H1 (cell line): ENCODE data around the gene CTIF. TPM values are rescaled to one million over a fixed set of nuclear protein-coding genes. Genes with fewer than 3 reads are reported as not detected.

ENCODE experiments used
- CTCF ChIA-PET: fragments of 300-600 bp; sonication (Branson Sonifier 250); formaldehyde crosslinking; loops from one replicate; lab custom pipeline; 2021; ENCODE audit not compliant: partially characterized antibody; lab: Charles Lee
- POLR2A ChIA-PET: fragments of 300-600 bp; sonication (Branson Sonifier 250); formaldehyde crosslinking; loops from one replicate; lab custom pipeline; 2021; ENCODE audit warnings: inconsistent platforms; ENCODE audit not compliant: partially characterized antibody; lab: Charles Lee
- DNase-seq, 2 experiments: peaks; one replicate each; pipeline versions ENCODE4 v3.0.0 to v3.0.0-alpha.2; 2010 to 2022; ENCODE audit warnings: low spot score in 2 of 2, low read depth in 1 of 2, mixed read lengths in 1 of 2
- FAIRE-seq: peaks from 2 replicates; lab custom pipeline; 2011; peaks lifted over from hg19 to GRCh38; lab: Jason Lieb, UNC
- H2AFZ ChIP-seq: 2 replicates; pipeline ENCODE4 v1.8.1; 2012; ENCODE audit warnings: low read length, inconsistent platforms
- H2AK5ac ChIP-seq: 2 replicates; pipeline ENCODE4 v1.6.1; 2013; ENCODE audit warnings: low read depth, low read length
- H2BK120ac ChIP-seq: replicated peaks from 2 replicates; pipeline ENCODE3; 2013; ENCODE audit warnings: low read depth, low read length, inconsistent platforms
- H2BK12ac ChIP-seq: 2 replicates; pipeline ENCODE4 v1.6.1; 2013; ENCODE audit warnings: low read depth, low read length
- H2BK15ac ChIP-seq: 2 replicates; pipeline ENCODE4 v1.6.1; 2013; ENCODE audit warnings: low read length
- H2BK20ac ChIP-seq: 2 replicates; pipeline ENCODE4 v1.6.1; 2013; ENCODE audit warnings: low read length
- H2BK5ac ChIP-seq: 2 replicates; pipeline ENCODE4 v1.6.1; 2013; ENCODE audit warnings: low read depth, low read length
- H3K14ac ChIP-seq: 2 replicates; pipeline ENCODE4 v1.6.1; 2013; ENCODE audit warnings: inconsistent platforms; ENCODE audit not compliant: insufficient read length
- H3K18ac ChIP-seq: 2 replicates; pipeline ENCODE4 v1.6.1; 2013; ENCODE audit warnings: low read length; ENCODE audit errors: extremely low read depth
- H3K23ac ChIP-seq: 2 replicates; pipeline ENCODE4 v1.6.1; 2013; ENCODE audit warnings: inconsistent platforms; ENCODE audit not compliant: insufficient read length
- H3K23me2 ChIP-seq: 2 replicates; pipeline ENCODE4 v1.6.1; 2013; ENCODE audit warnings: low read depth, low read length
- H3K27ac ChIP-seq: 2 replicates; pipeline ENCODE4 v1.6.1; 2011; ENCODE audit warnings: low read depth, low read length, inconsistent platforms
- H3K27me3 ChIP-seq, 4 experiments: replicated peaks in 1 of 4; 1 replicate in 1 of 4; 2 replicates in 3 of 4; pipeline versions ENCODE4 v1.6.1 to v1.8.1; 2011 to 2013; ENCODE audit warnings: low read length in 3 of 4, mild to moderate bottlenecking in 3 of 4, inconsistent platforms in 2 of 4, mixed read lengths in 2 of 4, moderate library complexity in 1 of 4; ENCODE audit not compliant: control insufficient read depth in 3 of 4, insufficient read depth in 3 of 4; ENCODE audit errors: extremely low read depth in 1 of 4
- H3K36me3 ChIP-seq, 4 experiments: 2 replicates each; pipeline versions ENCODE4 v1.6.1 to v1.8.1; 2011 to 2013; ENCODE audit warnings: mild to moderate bottlenecking in 4 of 4, low read length in 3 of 4, moderate library complexity in 2 of 4, control low read depth in 1 of 4, inconsistent platforms in 1 of 4; ENCODE audit not compliant: insufficient read depth in 4 of 4, control insufficient read depth in 2 of 4
- H3K4ac ChIP-seq: replicated peaks from 2 replicates; pipeline ENCODE3; 2013; ENCODE audit warnings: low read length, low read depth, mixed read lengths, inconsistent platforms; ENCODE audit not compliant: insufficient read length
- H3K4me1 ChIP-seq, 4 experiments: replicated peaks in 1 of 4; 1 replicate in 1 of 4; 2 replicates in 3 of 4; pipeline versions ENCODE4 v1.6.1 to v1.8.1; 2011 to 2013; ENCODE audit warnings: low read length in 3 of 4, inconsistent platforms in 2 of 4, mixed read lengths in 1 of 4; ENCODE audit not compliant: insufficient read depth in 4 of 4, control insufficient read depth in 3 of 4
- H3K4me2 ChIP-seq, 2 experiments: 2 replicates each; pipeline versions ENCODE4 v1.6.1 to v1.8.1; 2011 to 2013; ENCODE audit warnings: low read depth in 2 of 2, low read length in 2 of 2, control low read depth in 1 of 2, inconsistent platforms in 1 of 2, mild to moderate bottlenecking in 1 of 2; ENCODE audit not compliant: insufficient read depth in 1 of 2
- H3K4me3 ChIP-seq, 4 experiments: fragments of 200-600, 300-600 bp in 1 of 4; sonication (generic), shearing (Covaris generic), sonication (Bioruptor Twin) in 1 of 4; 2 replicates each; pipeline versions ENCODE4 v1.5.1 to v1.8.1; 2011 to 2016; ENCODE audit warnings: low read length in 4 of 4, low read depth in 3 of 4, control low read depth in 2 of 4, inconsistent platforms in 2 of 4, mild to moderate bottlenecking in 2 of 4, mixed read lengths in 1 of 4, moderate library complexity in 1 of 4; ENCODE audit not compliant: insufficient read depth in 2 of 4; ENCODE audit errors: extremely low read depth in 1 of 4
- H3K56ac ChIP-seq: replicated peaks from 2 replicates; pipeline ENCODE3; 2013; ENCODE audit warnings: low read depth, mild to moderate bottlenecking, mixed read lengths, low read length, inconsistent platforms; ENCODE audit not compliant: insufficient read length
- H3K79me1 ChIP-seq: 2 replicates; pipeline ENCODE4 v1.6.1; 2013; ENCODE audit warnings: low read depth, low read length, control low read depth
- H3K79me2 ChIP-seq, 2 experiments: 2 replicates each; pipeline versions ENCODE4 v1.6.1 to v1.8.1; 2012 to 2013; ENCODE audit warnings: low read length in 2 of 2, mild to moderate bottlenecking in 2 of 2, inconsistent platforms in 1 of 2; ENCODE audit not compliant: insufficient read depth in 2 of 2, control insufficient read depth in 1 of 2
- H3K9ac ChIP-seq, 4 experiments: replicated peaks in 1 of 4; 1 replicate in 1 of 4; 2 replicates in 3 of 4; pipeline versions ENCODE4 v1.6.1 to v1.8.1; 2011 to 2013; ENCODE audit warnings: low read depth in 3 of 4, low read length in 3 of 4, control low read depth in 2 of 4, mild to moderate bottlenecking in 2 of 4, moderate library complexity in 2 of 4, inconsistent platforms in 1 of 4; ENCODE audit errors: extremely low read depth in 1 of 4
- H3K9me3 ChIP-seq, 2 experiments: 2 replicates each; pipeline versions ENCODE4 v1.6.1 to v1.8.1; 2012 to 2013; ENCODE audit warnings: mild to moderate bottlenecking in 2 of 2, moderate library complexity in 2 of 2, control low read depth in 1 of 2, inconsistent platforms in 1 of 2, low read depth in 1 of 2, low read length in 1 of 2, mixed read lengths in 1 of 2; ENCODE audit not compliant: insufficient read depth in 2 of 2
- H4K20me1 ChIP-seq, 2 experiments: replicated peaks in 1 of 2; 2 replicates each; pipeline versions ENCODE3 to v1.8.1; 2011 to 2013; ENCODE audit warnings: inconsistent platforms in 2 of 2, low read length in 2 of 2, mild to moderate bottlenecking in 1 of 2; ENCODE audit not compliant: insufficient read depth in 2 of 2, control insufficient read depth in 1 of 2
- H4K5ac ChIP-seq: 2 replicates; pipeline ENCODE4 v1.6.1; 2013; ENCODE audit warnings: low read length, low read depth, mixed read lengths, inconsistent platforms; ENCODE audit not compliant: insufficient read length
- H4K8ac ChIP-seq: 2 replicates; pipeline ENCODE4 v1.8.0; 2013; ENCODE audit warnings: mild to moderate bottlenecking, moderate library complexity, low read length, inconsistent platforms; ENCODE audit not compliant: insufficient read depth; ENCODE audit errors: extremely low read depth
- H4K91ac ChIP-seq: replicated peaks from 2 replicates; pipeline ENCODE3; 2013; ENCODE audit warnings: low read length, mixed read lengths, inconsistent platforms; ENCODE audit not compliant: insufficient read length
- HDAC6 ChIP-seq: IDR thresholded peaks from one replicate; pipeline ENCODE4 v1.7.1; 2012; ENCODE audit warnings: low read depth, mild to moderate bottlenecking, inconsistent platforms, low read length, moderate library complexity
- JUN ChIP-seq: IDR thresholded peaks from 2 replicates; pipeline ENCODE4 v1.6.1; 2011; ENCODE audit warnings: low read depth, mild to moderate bottlenecking, improper control_type of control experiment, low read length
- MAX ChIP-seq: IDR thresholded peaks from 2 replicates; pipeline ENCODE4 v1.6.1; 2012; ENCODE audit warnings: inconsistent platforms
- WGBS, 2 experiments: shearing (Covaris generic) in 1 of 2; methylation state at CpG; one replicate each; pipeline versions ENCODE4 v1.1.6 to v1.1.7; 2013 to 2015; ENCODE audit warnings: low lambda C conversion rate in 2 of 2, mixed read lengths in 2 of 2, inconsistent platforms in 1 of 2, low coverage in 1 of 2, missing lambda C conversion rate in 1 of 2; ENCODE audit not compliant: insufficient replicate concordance in 2 of 2, insufficient coverage in 1 of 2, insufficient read length in 1 of 2; ENCODE audit errors: extremely low coverage in 1 of 2, missing lambda C conversion rate in 1 of 2; 5-methylcytosine and 5-hydroxymethylcytosine counted together
- polyA plus RNA-seq, 7 experiments: library from polyadenylated mRNA; depleted of rRNA in 3 of 7; stranded (reverse) in 5 of 7; unstranded in 2 of 7; fragments of >200 nt in 5 of 7; fragments of 200-250 nt in 2 of 7; gene quantifications; 1 replicate in 5 of 7; 2 replicates in 1 of 7; 4 replicates in 1 of 7; pipeline versions ENCODE4 v1.2.1 to v1.2.3, GENCODE V29; 2011 to 2013; ENCODE audit warnings: missing spikeins in 2 of 7, mixed read lengths in 2 of 7
- total RNA-seq: library from RNA; stranded (reverse); fragmentation: NEBNext Ultra II Directional; extraction: Animal tissue kit (Norgen Biotek cat#: 25700); gene quantifications from 2 replicates; pipeline ENCODE4 v1.2.1, GENCODE V29; 2021

Gene CTIF
- total and polyA plus RNA-seq, 2 of the 8 experiments (the other 6 are each of a cell fraction or from before 2014, with no cell fraction given): 9.0 to 17.8 TPM

GRCh38 chr18:48661421-48661820 lies 122.6 kb downstream of the CTIF start:
- ChIA-PET POLR2A (interaction anchor here (1.5 kb wide), 1 partner anchor 122 kb away, joined by 3 read pairs; the partner anchor contains the start of gene CTIF), CTCF (interaction anchor here (1.4 to 5.2 kb wide), 3 partner anchors 13 to 186 kb away, joined by 3 to 46 read pairs (median 5); no protein-coding TSS in a partner anchor)
- H3K4me2 ChIP-seq: no peak overlapping the region
- no peak overlapping the region for H2AK5ac ChIP-seq
- no peak for DNase-seq
- no peak for FAIRE-seq
- H3K27me3 ChIP-seq: no peaks in the 10 kb centered on the region
- no peak overlapping the region for H3K23ac ChIP-seq
- H3K79me1 ChIP-seq: no peaks in the 10 kb centered on the region; the same call in 1 of the 2 replicates
- no peak overlapping the region for H3K56ac ChIP-seq
- H4K5ac ChIP-seq: no peak overlapping the region
- H3K14ac ChIP-seq: no peak overlapping the region
- H3K4me3 ChIP-seq: no peak overlapping the region
- peaks cover 0 to 10% (median 5%) of the 10 kb centered on the region in 4 experiments; a peak in 5 of 7 replicates for H3K4me1 ChIP-seq
- H4K91ac ChIP-seq: no peak overlapping the region
- H3K9ac ChIP-seq: no peak overlapping the region
- peaks cover 4 to 10% of the 10 kb centered on the region in 2 experiments for H3K9me3 ChIP-seq
- TF ChIP-seq JUN: no peak
- TF ChIP-seq MAX: no peak
- no peak for TF ChIP-seq HDAC6
- no peak overlapping the region for H3K18ac ChIP-seq
- H2BK20ac ChIP-seq: no peak overlapping the region
- H4K20me1 ChIP-seq: peaks cover 0 to 6% of the 10 kb centered on the region in 2 experiments
- no peak overlapping the region for H3K4ac ChIP-seq
- H3K23me2 ChIP-seq: peaks cover 4% of the 10 kb centered on the region
- H3K27ac ChIP-seq: no peak overlapping the region
- no peak overlapping the region for H2BK12ac ChIP-seq
- peaks cover 0 to 5% of the 10 kb centered on the region in 2 experiments; a peak in 1 of 4 replicates for H3K79me2 ChIP-seq
- no peak overlapping the region for H4K8ac ChIP-seq
- H3K36me3 ChIP-seq: peaks cover 0 to 5% (median 0%) of the 10 kb centered on the region in 4 experiments; a peak in 2 of 8 replicates
- H2BK15ac ChIP-seq: no peak overlapping the region
- no peak overlapping the region for H2AFZ ChIP-seq
- 79% methylated on average over 7 of the region's 7 CpGs; no CpG with 5 or more reads in 1 of the 2 experiments for WGBS, 2 experiments
- H2BK5ac ChIP-seq: no peak overlapping the region
- H2BK120ac ChIP-seq: no peak overlapping the region
